HepG2 (cell line): ENCODE data around the gene NPC1. TPM values are rescaled to one million over a fixed set of nuclear protein-coding genes. Genes with fewer than 3 reads are reported as not detected.
A peak's percentile ranks its signal among the peaks of the same experiment; 100 is the strongest.

Experiments used
- EP300 ChIP-seq, 3 experiments: sonication (generic) in 1 of 3; formaldehyde crosslinking in 1 of 3; IDR thresholded peaks; 2 replicates each; pipeline versions ENCODE4 v1.5.1 to v1.6.1; 2011 to 2020; ENCODE audit warnings: low read depth in 2 of 3, low read length in 2 of 3, borderline replicate concordance in 1 of 3, improper control_type of control experiment in 1 of 3, mild to moderate bottlenecking in 1 of 3, missing genetic modification reagents in 1 of 3, moderate library complexity in 1 of 3
- ZEB1 ChIP-seq: IDR thresholded peaks from 2 replicates; pipeline ENCODE4 v1.6.1; 2012; ENCODE audit warnings: mild to moderate bottlenecking, low read depth, inconsistent platforms; ENCODE audit not compliant: insufficient replicate concordance
- ZNF17 ChIP-seq: sonication (generic); formaldehyde crosslinking; IDR thresholded peaks from 2 replicates; pipeline ENCODE4 v1.5.0; 2020; ENCODE audit warnings: mild to moderate bottlenecking, missing genetic modification reagents
- ZNF790 ChIP-seq: sonication (generic); formaldehyde crosslinking; IDR thresholded peaks from 2 replicates; pipeline ENCODE4 v1.8.0; 2022; ENCODE audit warnings: missing genetic modification reagents, mild to moderate bottlenecking, borderline replicate concordance
- polyA plus RNA-seq, 8 experiments: library from polyadenylated mRNA; depleted of rRNA in 3 of 8; stranded (reverse) in 7 of 8; unstranded in 1 of 8; fragments of >200 nt; fragmentation: Illumina TruSeq in 4 of 8; extraction: Trizol in 4 of 8; gene quantifications; 2 replicates each; pipeline versions ENCODE4 v1.2.1 to v1.2.3, GENCODE V29; 2011 to 2016; ENCODE audit warnings: low read depth in 4 of 8, missing spikeins in 1 of 8, mixed read lengths in 1 of 8; ENCODE audit not compliant: insufficient read depth in 1 of 8
- total RNA-seq, 5 experiments: library from RNA; depleted of rRNA; stranded (reverse); fragments of >200 nt; fragmentation: Illumina TruSeq; extraction: Trizol; gene quantifications; 2 replicates each; pipeline ENCODE4 v1.2.3, GENCODE V29; 2016; ENCODE audit warnings: low read depth in 1 of 5
- TF ChIP-seq, protein P1 (sequence below): sonication (generic); formaldehyde crosslinking; IDR thresholded peaks from 2 replicates; pipeline ENCODE4 v1.4.0; 2020; ENCODE audit warnings: missing genetic modification reagents, mild to moderate bottlenecking, borderline replicate concordance
- TF ChIP-seq, protein P2 (sequence below): sonication (generic); formaldehyde crosslinking; IDR thresholded peaks from 2 replicates; pipeline ENCODE4 v1.4.0; 2020; ENCODE audit warnings: missing genetic modification reagents
- TF ChIP-seq, protein P3 (sequence below), 2 experiments: sonication (generic) in 1 of 2; formaldehyde crosslinking in 1 of 2; IDR thresholded peaks; 2 replicates each; pipeline versions ENCODE4 v1.5.1 to v1.6.1; 2011 to 2020; ENCODE audit warnings: borderline replicate concordance in 1 of 2, low read depth in 1 of 2, low read length in 1 of 2, mild to moderate bottlenecking in 1 of 2, missing genetic modification reagents in 1 of 2, moderate library complexity in 1 of 2
- TF ChIP-seq, protein P4 (sequence below): IDR thresholded peaks from 2 replicates; pipeline ENCODE4 v1.6.1; 2016; ENCODE audit warnings: mild to moderate bottlenecking

NPC1 gene
- total and polyA plus RNA-seq, 2 of the 13 experiments (the other 11 are each of a cell fraction or from before 2014, with no cell fraction given), result 46.5 to 114 TPM

DNA sequence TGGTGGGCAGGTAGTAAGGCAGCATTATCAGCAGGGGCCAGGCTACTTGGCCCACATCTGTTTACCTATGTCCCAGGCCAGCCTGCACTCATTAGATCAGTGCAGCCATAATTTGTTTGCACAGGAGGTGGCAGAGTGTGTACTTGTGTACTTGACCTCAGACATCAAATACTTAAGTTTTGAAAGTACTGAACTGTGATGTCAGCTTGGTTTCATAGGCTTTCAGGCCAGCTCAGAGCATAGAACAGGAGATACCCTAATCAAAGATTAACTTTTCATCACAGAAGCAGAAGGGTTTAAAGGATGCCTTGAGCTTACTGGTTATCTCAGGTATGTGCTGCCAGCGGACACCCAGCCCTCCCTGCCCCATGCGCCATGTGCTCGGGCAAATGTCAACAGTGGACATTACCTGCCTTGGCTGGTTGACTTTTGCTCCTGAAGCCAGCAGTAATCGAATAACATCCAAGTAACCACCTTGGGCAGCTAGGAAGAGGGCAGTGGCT lies 43.2 kb upstream of the NPC1 start (continued):
- TF ChIP-seq, protein P1, sequence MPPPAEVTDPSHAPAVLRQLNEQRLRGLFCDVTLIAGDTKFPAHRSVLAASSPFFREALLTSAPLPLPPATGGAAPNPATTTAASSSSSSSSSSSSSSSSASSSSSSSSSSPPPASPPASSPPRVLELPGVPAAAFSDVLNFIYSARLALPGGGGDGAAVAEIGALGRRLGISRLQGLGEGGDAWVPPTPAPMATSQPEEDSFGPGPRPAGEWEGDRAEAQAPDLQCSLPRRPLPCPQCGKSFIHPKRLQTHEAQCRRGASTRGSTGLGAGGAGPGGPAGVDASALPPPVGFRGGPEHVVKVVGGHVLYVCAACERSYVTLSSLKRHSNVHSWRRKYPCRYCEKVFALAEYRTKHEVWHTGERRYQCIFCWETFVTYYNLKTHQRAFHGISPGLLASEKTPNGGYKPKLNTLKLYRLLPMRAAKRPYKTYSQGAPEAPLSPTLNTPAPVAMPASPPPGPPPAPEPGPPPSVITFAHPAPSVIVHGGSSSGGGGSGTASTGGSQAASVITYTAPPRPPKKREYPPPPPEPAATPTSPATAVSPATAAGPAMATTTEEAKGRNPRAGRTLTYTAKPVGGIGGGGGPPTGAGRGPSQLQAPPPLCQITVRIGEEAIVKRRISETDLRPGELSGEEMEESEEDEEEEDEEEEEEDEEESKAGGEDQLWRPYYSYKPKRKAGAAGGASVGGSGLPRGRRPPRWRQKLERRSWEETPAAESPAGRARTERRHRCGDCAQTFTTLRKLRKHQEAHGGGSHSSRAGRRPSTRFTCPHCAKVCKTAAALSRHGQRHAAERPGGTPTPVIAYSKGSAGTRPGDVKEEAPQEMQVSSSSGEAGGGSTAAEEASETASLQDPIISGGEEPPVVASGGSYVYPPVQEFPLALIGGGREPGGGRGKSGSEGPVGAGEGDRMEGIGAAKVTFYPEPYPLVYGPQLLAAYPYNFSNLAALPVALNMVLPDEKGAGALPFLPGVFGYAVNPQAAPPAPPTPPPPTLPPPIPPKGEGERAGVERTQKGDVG (CRISPR knock-in tag), result peak; percentile 53; the same call in 1 of the 2 replicates
- TF ChIP-seq, protein P2, sequence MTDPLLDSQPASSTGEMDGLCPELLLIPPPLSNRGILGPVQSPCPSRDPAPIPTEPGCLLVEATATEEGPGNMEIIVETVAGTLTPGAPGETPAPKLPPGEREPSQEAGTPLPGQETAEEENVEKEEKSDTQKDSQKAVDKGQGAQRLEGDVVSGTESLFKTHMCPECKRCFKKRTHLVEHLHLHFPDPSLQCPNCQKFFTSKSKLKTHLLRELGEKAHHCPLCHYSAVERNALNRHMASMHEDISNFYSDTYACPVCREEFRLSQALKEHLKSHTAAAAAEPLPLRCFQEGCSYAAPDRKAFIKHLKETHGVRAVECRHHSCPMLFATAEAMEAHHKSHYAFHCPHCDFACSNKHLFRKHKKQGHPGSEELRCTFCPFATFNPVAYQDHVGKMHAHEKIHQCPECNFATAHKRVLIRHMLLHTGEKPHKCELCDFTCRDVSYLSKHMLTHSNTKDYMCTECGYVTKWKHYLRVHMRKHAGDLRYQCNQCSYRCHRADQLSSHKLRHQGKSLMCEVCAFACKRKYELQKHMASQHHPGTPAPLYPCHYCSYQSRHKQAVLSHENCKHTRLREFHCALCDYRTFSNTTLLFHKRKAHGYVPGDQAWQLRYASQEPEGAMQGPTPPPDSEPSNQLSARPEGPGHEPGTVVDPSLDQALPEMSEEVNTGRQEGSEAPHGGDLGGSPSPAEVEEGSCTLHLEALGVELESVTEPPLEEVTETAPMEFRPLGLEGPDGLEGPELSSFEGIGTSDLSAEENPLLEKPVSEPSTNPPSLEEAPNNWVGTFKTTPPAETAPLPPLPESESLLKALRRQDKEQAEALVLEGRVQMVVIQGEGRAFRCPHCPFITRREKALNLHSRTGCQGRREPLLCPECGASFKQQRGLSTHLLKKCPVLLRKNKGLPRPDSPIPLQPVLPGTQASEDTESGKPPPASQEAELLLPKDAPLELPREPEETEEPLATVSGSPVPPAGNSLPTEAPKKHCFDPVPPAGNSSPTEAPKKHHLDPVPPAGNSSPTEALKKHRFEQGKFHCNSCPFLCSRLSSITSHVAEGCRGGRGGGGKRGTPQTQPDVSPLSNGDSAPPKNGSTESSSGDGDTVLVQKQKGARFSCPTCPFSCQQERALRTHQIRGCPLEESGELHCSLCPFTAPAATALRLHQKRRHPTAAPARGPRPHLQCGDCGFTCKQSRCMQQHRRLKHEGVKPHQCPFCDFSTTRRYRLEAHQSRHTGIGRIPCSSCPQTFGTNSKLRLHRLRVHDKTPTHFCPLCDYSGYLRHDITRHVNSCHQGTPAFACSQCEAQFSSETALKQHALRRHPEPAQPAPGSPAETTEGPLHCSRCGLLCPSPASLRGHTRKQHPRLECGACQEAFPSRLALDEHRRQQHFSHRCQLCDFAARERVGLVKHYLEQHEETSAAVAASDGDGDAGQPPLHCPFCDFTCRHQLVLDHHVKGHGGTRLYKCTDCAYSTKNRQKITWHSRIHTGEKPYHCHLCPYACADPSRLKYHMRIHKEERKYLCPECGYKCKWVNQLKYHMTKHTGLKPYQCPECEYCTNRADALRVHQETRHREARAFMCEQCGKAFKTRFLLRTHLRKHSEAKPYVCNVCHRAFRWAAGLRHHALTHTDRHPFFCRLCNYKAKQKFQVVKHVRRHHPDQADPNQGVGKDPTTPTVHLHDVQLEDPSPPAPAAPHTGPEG (CRISPR knock-in tag), result no peak
- TF ChIP-seq ZNF17, result no peak
- TF ChIP-seq ZEB1, result no peak
- peak in 1 of 2 experiments; percentile 62; a peak in 1 of 4 replicates for TF ChIP-seq EP300 (IDR thresholded peaks at IDR 0.05; ENCODE audit: low read depth in 2 of 2, low read length in 2 of 2)
- TF ChIP-seq EP300 (CRISPR knock-in tag; IDR thresholded peaks at IDR 0.05; ENCODE audit: borderline replicate concordance), result peak; percentile 40; the same call in 1 of the 2 replicates
- TF ChIP-seq, protein P3, sequence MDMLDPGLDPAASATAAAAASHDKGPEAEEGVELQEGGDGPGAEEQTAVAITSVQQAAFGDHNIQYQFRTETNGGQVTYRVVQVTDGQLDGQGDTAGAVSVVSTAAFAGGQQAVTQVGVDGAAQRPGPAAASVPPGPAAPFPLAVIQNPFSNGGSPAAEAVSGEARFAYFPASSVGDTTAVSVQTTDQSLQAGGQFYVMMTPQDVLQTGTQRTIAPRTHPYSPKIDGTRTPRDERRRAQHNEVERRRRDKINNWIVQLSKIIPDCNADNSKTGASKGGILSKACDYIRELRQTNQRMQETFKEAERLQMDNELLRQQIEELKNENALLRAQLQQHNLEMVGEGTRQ (IDR thresholded peaks at IDR 0.05; ENCODE audit: low read depth, low read length), result no peak
- TF ChIP-seq, protein P3 (CRISPR knock-in tag; IDR thresholded peaks at IDR 0.05; ENCODE audit: borderline replicate concordance), result no peak
- TF ChIP-seq, protein P4, sequence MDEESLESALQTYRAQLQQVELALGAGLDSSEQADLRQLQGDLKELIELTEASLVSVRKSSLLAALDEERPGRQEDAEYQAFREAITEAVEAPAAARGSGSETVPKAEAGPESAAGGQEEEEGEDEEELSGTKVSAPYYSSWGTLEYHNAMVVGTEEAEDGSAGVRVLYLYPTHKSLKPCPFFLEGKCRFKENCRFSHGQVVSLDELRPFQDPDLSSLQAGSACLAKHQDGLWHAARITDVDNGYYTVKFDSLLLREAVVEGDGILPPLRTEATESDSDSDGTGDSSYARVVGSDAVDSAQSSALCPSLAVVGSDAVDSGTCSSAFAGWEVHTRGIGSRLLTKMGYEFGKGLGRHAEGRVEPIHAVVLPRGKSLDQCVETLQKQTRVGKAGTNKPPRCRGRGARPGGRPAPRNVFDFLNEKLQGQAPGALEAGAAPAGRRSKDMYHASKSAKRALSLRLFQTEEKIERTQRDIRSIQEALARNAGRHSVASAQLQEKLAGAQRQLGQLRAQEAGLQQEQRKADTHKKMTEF (CRISPR knock-in tag), result peak; percentile 50; the same call in 1 of the 2 replicates
- TF ChIP-seq ZNF790 (CRISPR knock-in tag), result no peak
